ENCODE data around the gene CENPP.

CENPP gene

DNA sequence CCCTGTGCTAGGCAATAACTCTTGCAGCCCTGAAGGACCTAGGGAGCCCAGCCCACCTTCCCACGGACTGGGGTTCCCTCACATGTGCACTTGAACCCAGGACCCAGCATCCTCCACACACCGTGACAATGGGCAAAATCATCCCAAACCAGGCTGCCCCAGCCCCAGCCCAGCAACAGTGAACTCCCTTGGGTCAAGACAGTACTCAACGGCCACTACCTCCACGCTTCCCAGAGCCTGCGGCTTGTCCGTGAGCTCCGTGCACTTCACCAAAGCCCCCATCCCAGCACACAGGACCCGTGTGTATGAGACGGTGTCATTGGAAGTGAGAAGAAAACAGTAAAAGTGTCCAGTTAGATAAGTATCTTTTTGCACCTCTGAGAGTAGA lies 288.4 kb downstream of the CENPP start:
- H3K27me3 ChIP-seq (replicated peaks; ENCODE audit: control insufficient read depth, insufficient read depth, low read length): no peaks in the 10 kb centered on the region
- no peak overlapping the region for H3K4me3 ChIP-seq (replicated peaks; ENCODE audit: low read depth, low read length)
- TF ChIP-seq, protein P1, sequence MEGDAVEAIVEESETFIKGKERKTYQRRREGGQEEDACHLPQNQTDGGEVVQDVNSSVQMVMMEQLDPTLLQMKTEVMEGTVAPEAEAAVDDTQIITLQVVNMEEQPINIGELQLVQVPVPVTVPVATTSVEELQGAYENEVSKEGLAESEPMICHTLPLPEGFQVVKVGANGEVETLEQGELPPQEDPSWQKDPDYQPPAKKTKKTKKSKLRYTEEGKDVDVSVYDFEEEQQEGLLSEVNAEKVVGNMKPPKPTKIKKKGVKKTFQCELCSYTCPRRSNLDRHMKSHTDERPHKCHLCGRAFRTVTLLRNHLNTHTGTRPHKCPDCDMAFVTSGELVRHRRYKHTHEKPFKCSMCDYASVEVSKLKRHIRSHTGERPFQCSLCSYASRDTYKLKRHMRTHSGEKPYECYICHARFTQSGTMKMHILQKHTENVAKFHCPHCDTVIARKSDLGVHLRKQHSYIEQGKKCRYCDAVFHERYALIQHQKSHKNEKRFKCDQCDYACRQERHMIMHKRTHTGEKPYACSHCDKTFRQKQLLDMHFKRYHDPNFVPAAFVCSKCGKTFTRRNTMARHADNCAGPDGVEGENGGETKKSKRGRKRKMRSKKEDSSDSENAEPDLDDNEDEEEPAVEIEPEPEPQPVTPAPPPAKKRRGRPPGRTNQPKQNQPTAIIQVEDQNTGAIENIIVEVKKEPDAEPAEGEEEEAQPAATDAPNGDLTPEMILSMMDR (IDR thresholded peaks at IDR 0.05; ENCODE audit: insufficient read depth, low read length, poor library complexity, severe bottlenecking): no peak
- DNase-seq (ENCODE audit: extremely low read depth, insufficient read length): no peak
- peaks cover 25% of the 10 kb centered on the region for H3K36me3 ChIP-seq (ENCODE audit: control insufficient read depth, insufficient read depth, low read length)

DNA sequence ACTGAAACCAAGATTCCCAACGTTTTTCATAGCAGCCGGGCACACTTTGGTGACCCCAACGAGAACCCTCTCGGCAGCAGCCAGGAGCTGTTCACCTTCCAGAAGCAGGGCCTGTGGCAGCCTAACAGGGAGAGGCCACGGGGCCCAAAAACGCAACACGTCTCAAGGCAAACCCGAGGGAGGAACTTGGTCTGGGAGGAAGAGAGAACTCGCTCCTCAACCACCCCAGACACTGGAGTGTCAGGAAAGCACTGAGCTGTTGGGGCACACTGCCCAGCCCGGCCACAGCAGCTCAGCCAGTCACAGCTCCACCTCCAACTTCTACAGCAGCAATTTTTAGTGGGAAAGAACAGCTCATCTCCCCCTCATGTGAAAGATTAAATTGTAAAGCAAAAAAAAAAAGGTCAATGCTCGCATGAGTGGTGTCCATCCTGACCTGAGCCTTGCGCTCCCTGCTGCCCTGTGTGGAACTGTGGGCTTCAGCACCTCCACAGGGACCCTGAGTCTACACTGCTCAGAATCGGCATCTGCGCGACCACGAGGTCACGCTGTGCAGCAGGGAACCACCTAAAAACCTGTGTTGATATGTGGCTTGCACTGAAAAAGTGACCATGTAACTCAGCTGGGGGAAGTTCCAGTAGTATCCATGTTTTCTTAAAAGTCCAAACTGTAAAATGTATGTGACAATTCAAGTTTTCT lies 289.2 kb downstream of the CENPP start:
- Histone ChIP-seq H3K27me3 (replicated peaks; ENCODE audit: control insufficient read depth, insufficient read depth, low read length) (no peaks in the 10 kb centered on the region), H3K4me3 (replicated peaks; ENCODE audit: low read depth, low read length) (no peak overlapping the region), H3K36me3 (ENCODE audit: control insufficient read depth, insufficient read depth, low read length) (peaks cover 29% of the 10 kb centered on the region)
- TF ChIP-seq, protein P1 (IDR thresholded peaks at IDR 0.05; ENCODE audit: insufficient read depth, low read length, poor library complexity, severe bottlenecking): no peak
- no peak for DNase-seq (ENCODE audit: extremely low read depth, insufficient read length)

DNA sequence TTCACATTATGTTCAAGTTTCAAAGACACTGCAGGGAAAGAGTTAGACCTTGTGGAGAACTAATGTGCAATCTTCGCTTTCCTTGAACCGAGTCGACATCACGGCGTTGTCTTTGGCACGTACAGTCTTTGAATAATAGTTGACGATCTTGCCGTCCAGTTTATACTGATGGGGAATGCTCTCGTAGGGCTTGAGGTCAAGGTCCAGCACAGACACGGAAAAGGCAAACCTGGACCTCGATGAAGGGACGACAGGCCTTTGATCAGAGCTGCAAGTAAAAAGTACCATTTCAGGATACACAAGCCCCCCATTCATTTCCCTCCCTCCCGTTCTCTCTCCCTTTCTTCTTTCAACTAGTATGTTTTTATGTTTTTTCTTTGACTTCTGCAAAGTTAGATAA lies 290.0 kb downstream of the CENPP start:
- no peak overlapping the region for H3K4me3 ChIP-seq (replicated peaks; ENCODE audit: low read depth, low read length)
- DNase-seq (ENCODE audit: extremely low read depth, insufficient read length): no peak
- TF ChIP-seq, protein P1 (IDR thresholded peaks at IDR 0.05; ENCODE audit: insufficient read depth, low read length, poor library complexity, severe bottlenecking): no peak
- H3K36me3 ChIP-seq (ENCODE audit: control insufficient read depth, insufficient read depth, low read length): peaks cover 31% of the 10 kb centered on the region
- H3K27me3 ChIP-seq (replicated peaks; ENCODE audit: control insufficient read depth, insufficient read depth, low read length): no peaks in the 10 kb centered on the region

DNA sequence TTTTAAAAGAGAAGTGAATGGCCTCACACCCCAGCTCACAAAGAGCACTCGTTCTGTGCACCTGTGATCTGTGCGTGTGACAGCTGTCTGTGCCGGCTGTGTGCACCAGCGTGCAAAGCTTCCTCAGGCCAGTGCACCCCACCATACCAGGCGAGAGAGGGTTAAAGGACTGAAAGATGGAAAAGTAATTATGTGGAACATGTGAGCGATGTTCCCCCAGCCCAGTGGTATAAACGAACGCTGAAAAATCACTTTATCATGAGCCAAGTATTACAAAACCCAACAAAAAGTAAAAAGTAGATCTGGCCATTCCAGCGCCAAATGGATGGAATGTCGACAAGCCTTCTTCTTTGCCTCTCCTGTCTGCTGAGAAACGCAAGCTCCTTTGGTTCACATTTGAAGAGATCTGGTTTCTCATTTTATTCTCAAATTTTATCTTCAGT lies 290.5 kb downstream of the CENPP start:
- H3K4me3 ChIP-seq (replicated peaks; ENCODE audit: low read depth, low read length): no peak overlapping the region
- DNase-seq (ENCODE audit: extremely low read depth, insufficient read length): no peak
- H3K27me3 ChIP-seq (replicated peaks; ENCODE audit: control insufficient read depth, insufficient read depth, low read length): no peaks in the 10 kb centered on the region
- TF ChIP-seq, protein P1 (IDR thresholded peaks at IDR 0.05; ENCODE audit: insufficient read depth, low read length, poor library complexity, severe bottlenecking): no peak
- H3K36me3 ChIP-seq (ENCODE audit: control insufficient read depth, insufficient read depth, low read length): peaks cover 28% of the 10 kb centered on the region

DNA sequence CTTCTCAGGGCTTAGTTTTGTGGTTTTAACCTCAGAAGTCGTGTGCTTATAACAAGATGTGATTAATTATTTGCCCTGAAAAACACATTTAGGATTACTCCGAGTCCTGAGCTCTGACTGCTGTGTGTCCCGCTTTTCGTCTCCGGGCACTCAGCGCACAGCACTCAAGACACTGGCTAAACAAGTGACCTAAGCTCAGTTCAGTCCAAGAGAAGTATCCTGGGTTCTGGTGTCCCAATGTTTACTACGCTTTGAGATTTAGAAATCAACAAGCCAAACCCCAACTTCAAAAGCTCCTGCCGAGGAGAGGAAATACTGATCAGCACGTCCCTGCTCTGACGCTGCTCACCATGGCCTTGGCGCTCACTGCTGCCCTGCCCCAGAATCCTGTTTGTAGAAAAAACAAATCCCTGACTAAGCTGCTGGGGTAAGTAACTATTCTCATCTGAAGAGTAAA lies 290.9 kb downstream of the CENPP start:
- Histone ChIP-seq H3K27me3 (replicated peaks; ENCODE audit: control insufficient read depth, insufficient read depth, low read length) (no peaks in the 10 kb centered on the region), H3K4me3 (replicated peaks; ENCODE audit: low read depth, low read length) (no peak overlapping the region), H3K36me3 (ENCODE audit: control insufficient read depth, insufficient read depth, low read length) (peaks cover 25% of the 10 kb centered on the region)
- no peak for DNase-seq (ENCODE audit: extremely low read depth, insufficient read length)
- TF ChIP-seq, protein P1 (IDR thresholded peaks at IDR 0.05; ENCODE audit: insufficient read depth, low read length, poor library complexity, severe bottlenecking): no peak
